Measurements from ENCODE around the gene AGBL4. TPM values are rescaled to one million over a fixed set of nuclear protein-coding genes. Genes with fewer than 3 reads are reported as not detected.

AGBL4 gene
- total RNA-seq, 1 experiment from 2014 or later: not detected

GRCh38 chr1:48691429-48692001, 1332.2 kb downstream of the AGBL4 start:
- no peak overlapping the region for H3K27ac Mint-ChIP-seq (ENCODE audit: unreplicated experiment)
- Histone ChIP-seq H3K27me3 (replicated peaks; ENCODE audit: control insufficient read depth, insufficient read depth, low read length) (no peaks in the 10 kb centered on the region), H3K36me3 (ENCODE audit: control insufficient read depth, insufficient read depth, low read length) (no peaks in the 10 kb centered on the region), H3K4me1 (no peaks in the 10 kb centered on the region), H3K4me3 (ENCODE audit: low read depth, low read length) (no peak overlapping the region), H3K9me3 (no peaks in the 10 kb centered on the region)
- DNase-seq: no peak
- H3K9me3 Mint-ChIP-seq (ENCODE audit: unreplicated experiment): no peaks in the 10 kb centered on the region
- ChIA-PET CTCF (no interaction called here), POLR2A (no interaction called here)
- H3K36me3 Mint-ChIP-seq (ENCODE audit: insufficient read depth, unreplicated experiment): no peaks in the 10 kb centered on the region
- no TSS peak for BruUV-seq (replicated peaks)
- H3K4me3 Mint-ChIP-seq (ENCODE audit: unreplicated experiment): no peak overlapping the region
- intact Hi-C loops (cut with micrococcal nuclease; ENCODE audit: unreplicated experiment): no loop called here
- no peak for TF ChIP-seq CTCF (IDR thresholded peaks at IDR 0.05; ENCODE audit: insufficient read depth in 1 of 2, low read depth in 1 of 2, low read length in 1 of 2, severe bottlenecking in 1 of 2, unreplicated experiment in 1 of 2)
- peaks cover 11% of the 10 kb centered on the region for H3K27me3 Mint-ChIP-seq (ENCODE audit: insufficient read depth, unreplicated experiment)
- H3K4me1 Mint-ChIP-seq (ENCODE audit: low read depth, unreplicated experiment): peaks cover 6% of the 10 kb centered on the region

- Mint-ChIP-seq H3K27ac (ENCODE audit: unreplicated experiment) (no peak overlapping the region), H3K27me3 (ENCODE audit: insufficient read depth, unreplicated experiment) (peaks cover 6% of the 10 kb centered on the region), H3K9me3 (ENCODE audit: unreplicated experiment) (no peaks in the 10 kb centered on the region), H3K4me3 (ENCODE audit: unreplicated experiment) (no peak overlapping the region), H3K36me3 (ENCODE audit: insufficient read depth, unreplicated experiment) (no peaks in the 10 kb centered on the region), H3K4me1 (ENCODE audit: low read depth, unreplicated experiment) (peaks cover 6% of the 10 kb centered on the region)
- POLR2A ChIA-PET: no interaction called here
- H3K4me3 ChIP-seq (ENCODE audit: low read depth, low read length): no peak overlapping the region
- intact Hi-C loops (cut with micrococcal nuclease; ENCODE audit: unreplicated experiment): loop anchor here (2.0 kb wide), 1 partner anchor 61 kb away; no protein-coding TSS in a partner anchor
- CTCF ChIA-PET: interaction anchor here (0.6 to 1.4 kb wide), 2 partner anchors 11 to 662 kb away, joined by 3 to 4 read pairs; no protein-coding TSS in a partner anchor
- H3K4me1 ChIP-seq: no peaks in the 10 kb centered on the region
- peak; percentile 42 to 46 for TF ChIP-seq CTCF (IDR thresholded peaks at IDR 0.05; ENCODE audit: insufficient read depth in 1 of 2, low read depth in 1 of 2, low read length in 1 of 2, severe bottlenecking in 1 of 2, unreplicated experiment in 1 of 2)
- BruUV-seq (replicated peaks): no TSS peak
- no peaks in the 10 kb centered on the region for H3K27me3 ChIP-seq (replicated peaks; ENCODE audit: control insufficient read depth, insufficient read depth, low read length)
- H3K36me3 ChIP-seq (ENCODE audit: control insufficient read depth, insufficient read depth, low read length): no peaks in the 10 kb centered on the region
- H3K9me3 ChIP-seq: no peaks in the 10 kb centered on the region
- peak in 1 of 2 experiments; percentile 17 for DNase-seq
Observed at GRCh38 chr1:48688102-48688760, 1335.5 kb downstream of the AGBL4 start.

GRCh38 chr1:48687282-48688045, 1336.3 kb downstream of the AGBL4 start:
- intact Hi-C loops (cut with micrococcal nuclease; ENCODE audit: unreplicated experiment): loop anchor here (2.0 kb wide), 1 partner anchor 61 kb away; no protein-coding TSS in a partner anchor
- no peaks in the 10 kb centered on the region for H3K4me1 ChIP-seq
- peaks cover 6% of the 10 kb centered on the region for H3K4me1 Mint-ChIP-seq (ENCODE audit: low read depth, unreplicated experiment)
- no peaks in the 10 kb centered on the region for H3K27me3 ChIP-seq (replicated peaks; ENCODE audit: control insufficient read depth, insufficient read depth, low read length)
- no peak for TF ChIP-seq CTCF (IDR thresholded peaks at IDR 0.05; ENCODE audit: insufficient read depth in 1 of 2, low read depth in 1 of 2, low read length in 1 of 2, severe bottlenecking in 1 of 2, unreplicated experiment in 1 of 2)
- H3K4me3 Mint-ChIP-seq (ENCODE audit: unreplicated experiment): no peak overlapping the region
- no peak overlapping the region for H3K27ac Mint-ChIP-seq (ENCODE audit: unreplicated experiment)
- H3K4me3 ChIP-seq (ENCODE audit: low read depth, low read length): no peak overlapping the region
- no peak for DNase-seq
- no peaks in the 10 kb centered on the region for H3K9me3 Mint-ChIP-seq (ENCODE audit: unreplicated experiment)
- H3K36me3 ChIP-seq (ENCODE audit: control insufficient read depth, insufficient read depth, low read length): no peaks in the 10 kb centered on the region
- H3K27me3 Mint-ChIP-seq (ENCODE audit: insufficient read depth, unreplicated experiment): peaks cover 6% of the 10 kb centered on the region
- CTCF ChIA-PET: interaction anchor here (0.8 to 1.4 kb wide), 2 partner anchors 10 to 130 kb away, joined by 3 to 4 read pairs; no protein-coding TSS in a partner anchor
- H3K9me3 ChIP-seq: no peaks in the 10 kb centered on the region
- POLR2A ChIA-PET: no interaction called here
- H3K36me3 Mint-ChIP-seq (ENCODE audit: insufficient read depth, unreplicated experiment): no peaks in the 10 kb centered on the region
- no TSS peak for BruUV-seq (replicated peaks)
